Nephron progenitor cell (in vitro differentiated cells): Measurements from ENCODE around the gene KRTAP10-5.

ENCODE experiments used
- DNase-seq: peaks from one replicate; pipeline ENCODE4 v3.0.0; 2021
- H3K27ac Mint-ChIP-seq: 2 replicates; pipeline ENCODE4 v1.8.0; 2021; ENCODE audit warnings: mild to moderate bottlenecking, moderate library complexity, mixed read lengths
- H3K27me3 Mint-ChIP-seq: 2 replicates; pipeline ENCODE4 v1.8.0; 2021; ENCODE audit warnings: mild to moderate bottlenecking, low read depth, mixed read lengths; ENCODE audit not compliant: poor library complexity
- H3K36me3 Mint-ChIP-seq: 2 replicates; pipeline ENCODE4 v1.8.0; 2021; ENCODE audit warnings: low read depth, mixed read lengths
- H3K4me1 Mint-ChIP-seq: 2 replicates; pipeline ENCODE4 v1.8.0; 2021; ENCODE audit warnings: mixed read lengths
- H3K4me3 Mint-ChIP-seq: 2 replicates; pipeline ENCODE4 v1.8.0; 2021; ENCODE audit warnings: mild to moderate bottlenecking, moderate library complexity, mixed read lengths
- H3K9me3 Mint-ChIP-seq: 2 replicates; pipeline ENCODE4 v1.8.0; 2021; ENCODE audit warnings: mild to moderate bottlenecking, moderate library complexity, mixed read lengths
- TF ChIP-seq, protein P1 (sequence below): fragments of 200-600 bp; sonication (generic); IDR thresholded peaks from 2 replicates; pipeline ENCODE4 v1.5.0; 2021; ENCODE audit warnings: antibody characterized with exemption

KRTAP10-5 gene

DNA sequence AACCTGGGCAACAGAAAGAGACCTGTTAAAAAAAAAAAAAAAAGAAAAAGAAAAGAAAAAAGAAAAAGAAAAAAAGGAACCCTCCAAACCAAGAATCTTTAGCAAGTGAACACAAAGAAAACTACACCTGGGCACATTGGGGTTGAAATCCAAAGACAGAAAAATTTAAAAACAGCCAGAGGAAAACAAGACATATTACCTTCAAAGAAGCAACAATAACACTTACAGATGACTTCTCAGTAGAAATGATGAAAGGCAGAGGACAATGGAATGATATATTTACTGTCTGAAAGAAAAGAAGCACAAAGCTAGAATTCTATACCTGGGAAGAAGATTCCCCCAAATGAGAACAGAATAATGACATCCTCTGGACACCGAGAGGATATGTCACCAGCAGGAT, 37.7 kb downstream of the KRTAP10-5 start:
- TF ChIP-seq, protein P1, sequence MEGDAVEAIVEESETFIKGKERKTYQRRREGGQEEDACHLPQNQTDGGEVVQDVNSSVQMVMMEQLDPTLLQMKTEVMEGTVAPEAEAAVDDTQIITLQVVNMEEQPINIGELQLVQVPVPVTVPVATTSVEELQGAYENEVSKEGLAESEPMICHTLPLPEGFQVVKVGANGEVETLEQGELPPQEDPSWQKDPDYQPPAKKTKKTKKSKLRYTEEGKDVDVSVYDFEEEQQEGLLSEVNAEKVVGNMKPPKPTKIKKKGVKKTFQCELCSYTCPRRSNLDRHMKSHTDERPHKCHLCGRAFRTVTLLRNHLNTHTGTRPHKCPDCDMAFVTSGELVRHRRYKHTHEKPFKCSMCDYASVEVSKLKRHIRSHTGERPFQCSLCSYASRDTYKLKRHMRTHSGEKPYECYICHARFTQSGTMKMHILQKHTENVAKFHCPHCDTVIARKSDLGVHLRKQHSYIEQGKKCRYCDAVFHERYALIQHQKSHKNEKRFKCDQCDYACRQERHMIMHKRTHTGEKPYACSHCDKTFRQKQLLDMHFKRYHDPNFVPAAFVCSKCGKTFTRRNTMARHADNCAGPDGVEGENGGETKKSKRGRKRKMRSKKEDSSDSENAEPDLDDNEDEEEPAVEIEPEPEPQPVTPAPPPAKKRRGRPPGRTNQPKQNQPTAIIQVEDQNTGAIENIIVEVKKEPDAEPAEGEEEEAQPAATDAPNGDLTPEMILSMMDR = no peak
- Mint-ChIP-seq H3K9me3 (peaks cover 25% of the 10 kb centered on the region), H3K27ac (no peak overlapping the region), H3K36me3 (peaks cover 18% of the 10 kb centered on the region), H3K4me1 (peaks cover 24% of the 10 kb centered on the region), H3K27me3 (peaks cover 7% of the 10 kb centered on the region), H3K4me3 (no peak overlapping the region)
- no peak for DNase-seq

DNA sequence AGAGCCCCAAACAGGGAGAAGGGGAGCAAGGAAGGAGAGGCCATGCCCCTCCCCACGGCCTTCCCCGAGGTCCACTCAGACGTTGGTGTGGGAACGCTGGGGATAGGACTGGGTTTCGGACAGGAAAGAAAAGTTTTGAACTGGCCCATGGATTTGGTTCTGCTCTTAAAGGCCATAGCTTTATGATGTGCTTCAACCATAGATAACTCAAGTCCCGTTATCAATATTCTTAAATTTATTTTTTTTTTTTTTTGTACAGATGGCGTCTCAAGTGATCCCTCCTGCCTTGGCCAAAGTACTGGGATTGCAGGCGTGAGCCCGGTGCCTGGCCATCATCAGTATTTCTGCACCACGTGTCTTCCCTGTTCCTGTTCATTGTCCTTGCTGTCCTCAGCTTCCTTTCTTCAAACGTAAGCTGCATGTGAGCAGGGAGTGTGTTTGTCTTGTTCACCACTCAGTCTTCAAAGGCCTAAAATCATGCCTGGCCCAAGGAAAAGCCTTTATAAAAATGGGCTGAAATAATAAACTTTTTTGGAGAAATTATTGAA, 39.6 kb downstream of the KRTAP10-5 start:
- no peak overlapping the region for H3K27ac Mint-ChIP-seq
- H3K27me3 Mint-ChIP-seq = peaks cover 6% of the 10 kb centered on the region
- TF ChIP-seq, protein P1 = no peak
- no peak overlapping the region for H3K4me3 Mint-ChIP-seq
- H3K4me1 Mint-ChIP-seq = peaks cover 21% of the 10 kb centered on the region
- DNase-seq = no peak
- H3K36me3 Mint-ChIP-seq = peaks cover 5% of the 10 kb centered on the region
- H3K9me3 Mint-ChIP-seq = peaks cover 6% of the 10 kb centered on the region

DNA sequence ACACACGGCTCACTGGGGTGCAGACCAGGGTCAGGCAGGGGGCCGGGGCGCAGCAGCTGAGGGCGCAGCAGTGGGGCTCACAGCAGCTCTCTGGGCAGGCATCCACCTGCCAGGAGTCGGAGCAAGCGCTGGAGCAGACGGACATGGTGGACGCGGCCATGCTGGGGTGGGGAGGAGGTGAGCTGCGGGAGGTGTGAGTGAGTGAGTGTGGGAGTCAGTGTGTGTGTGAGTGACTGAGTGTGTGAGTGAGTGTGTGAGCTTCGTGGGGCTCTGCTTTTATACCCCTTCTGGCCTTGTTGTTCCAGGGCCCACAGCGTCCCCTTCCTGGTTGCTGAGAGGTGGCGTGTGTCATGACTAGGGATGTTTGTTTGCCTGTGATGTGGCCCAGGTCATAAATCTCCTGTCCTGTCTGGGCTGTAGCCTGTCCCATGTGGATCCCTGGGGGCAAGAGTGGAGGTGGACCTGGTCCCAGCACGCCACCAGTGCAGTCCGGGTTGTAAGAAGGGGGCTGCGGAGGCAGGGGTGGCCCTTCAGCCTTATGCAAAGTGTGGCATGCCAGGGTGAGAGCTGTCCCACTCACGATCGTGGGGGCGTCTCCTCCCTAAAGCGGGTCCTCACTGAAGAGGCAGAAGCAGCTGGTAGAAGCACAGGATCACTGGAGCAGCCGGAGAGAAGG, 40.3 kb downstream of the KRTAP10-5 start, which contains the start of gene KRTAP10-1:
KRTAP10-1 (minus strand) TSS at position 205 of the 676 bp plus-strand sequence; CDS start at position 160, 45 bp downstream.
- Mint-ChIP-seq H3K9me3 (no peaks in the 10 kb centered on the region), H3K4me1 (peaks cover 21% of the 10 kb centered on the region), H3K4me3 (no peak within 1 kb of the TSS), H3K27ac (peak within 1 kb of the TSS; percentile 53), H3K36me3 (no peaks in the 10 kb centered on the region), H3K27me3 (peaks cover 2% of the 10 kb centered on the region)
- TF ChIP-seq, protein P1 = no peak
- DNase-seq = no peak

DNA sequence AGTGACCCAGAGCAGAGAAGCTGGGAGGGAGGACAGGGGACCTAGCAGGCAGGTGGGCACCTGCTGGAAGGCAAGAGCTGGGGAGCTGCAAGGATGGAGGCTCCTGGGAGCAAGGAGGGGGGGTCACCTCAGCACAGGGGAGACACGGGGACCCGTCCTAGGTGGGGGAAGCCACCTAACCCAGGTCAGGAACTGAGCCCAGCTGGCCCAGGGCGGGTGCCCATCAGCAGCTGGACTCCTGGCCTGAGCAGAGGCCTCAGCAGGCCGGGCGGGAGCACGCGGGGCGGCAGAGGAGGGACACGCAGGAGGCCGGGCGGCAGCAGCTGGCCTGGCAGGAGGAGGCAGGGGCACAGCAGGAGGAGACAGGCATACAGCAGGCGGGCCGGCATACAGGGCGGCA, 41.4 kb downstream of the KRTAP10-5 start:
- Mint-ChIP-seq H3K27ac (no peak overlapping the region), H3K4me3 (no peak overlapping the region), H3K9me3 (no peaks in the 10 kb centered on the region), H3K4me1 (peaks cover 21% of the 10 kb centered on the region), H3K27me3 (peaks cover 2% of the 10 kb centered on the region), H3K36me3 (no peaks in the 10 kb centered on the region)
- DNase-seq = no peak
- TF ChIP-seq, protein P1 = no peak

DNA sequence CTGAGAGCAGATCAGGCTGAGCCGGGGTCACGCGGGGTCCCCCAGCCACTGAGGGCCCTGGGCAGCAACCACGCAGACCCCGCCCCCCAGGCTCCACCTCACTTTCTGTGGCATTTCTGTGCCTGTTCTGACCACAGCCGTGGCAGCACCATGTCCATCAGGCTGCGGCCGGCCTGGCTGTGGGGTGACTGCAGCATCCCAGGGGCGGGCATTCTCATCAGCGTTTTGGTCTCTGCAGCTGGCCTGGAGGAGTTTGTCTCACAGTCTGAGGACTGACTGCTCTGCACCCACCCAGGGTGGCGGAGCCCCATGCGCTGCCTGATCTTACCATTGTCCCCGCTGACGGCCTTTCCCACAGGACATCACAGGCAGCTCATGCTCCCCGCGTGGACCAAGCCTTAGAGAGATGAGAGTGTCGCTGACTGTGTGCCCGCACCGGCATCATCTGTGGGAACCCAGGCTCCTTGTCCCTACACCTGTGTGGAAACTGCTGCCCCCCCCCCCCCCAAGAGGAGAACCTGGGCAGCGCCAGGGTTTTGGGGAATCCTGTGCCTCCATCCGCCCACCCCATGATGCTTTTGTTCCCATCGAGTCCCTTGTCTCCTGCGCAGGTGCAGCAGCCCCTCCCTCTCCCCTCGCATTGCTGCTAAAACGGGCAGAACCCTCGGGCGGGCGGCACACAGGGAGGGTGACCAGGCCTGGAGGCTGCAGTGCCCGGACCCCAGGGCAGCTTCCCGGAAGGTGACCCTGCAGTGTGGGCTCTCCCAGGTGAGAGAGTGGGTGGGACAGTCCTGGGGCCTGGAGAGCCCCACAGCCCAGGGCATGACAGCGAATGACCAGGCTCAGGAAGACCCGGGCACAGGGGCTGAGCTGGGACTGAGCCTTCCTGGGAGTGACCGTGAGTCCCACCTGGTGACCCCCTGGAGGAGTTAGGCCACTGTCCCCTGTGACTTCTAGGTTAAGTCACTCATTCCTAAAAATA, 42.2 kb downstream of the KRTAP10-5 start:
- H3K4me1 Mint-ChIP-seq = peaks cover 21% of the 10 kb centered on the region
- no peaks in the 10 kb centered on the region for H3K9me3 Mint-ChIP-seq
- DNase-seq = no peak
- TF ChIP-seq, protein P1 = no peak
- H3K4me3 Mint-ChIP-seq = no peak overlapping the region
- peaks cover 2% of the 10 kb centered on the region for H3K27me3 Mint-ChIP-seq
- no peak overlapping the region for H3K27ac Mint-ChIP-seq
- H3K36me3 Mint-ChIP-seq = no peaks in the 10 kb centered on the region
